Sigmoid colon (tissue), 4 donors: ENCODE results near the gene ARHGAP9.

Experiments used
- CTCF ChIP-seq, 4 experiments: fragments of 450-650 bp in 3 of 4; fragments of 200-600 bp in 1 of 4; IDR thresholded peaks; one replicate each; pipeline ENCODE4 v1.5.1; 2016 to 2019; ENCODE audit warnings: antibody characterized with exemption in 4 of 4, mild to moderate bottlenecking in 3 of 4, moderate library complexity in 2 of 4
- EP300 ChIP-seq, 4 donors: sonication (generic); formaldehyde crosslinking; IDR thresholded peaks; one replicate each; pipeline ENCODE4 v1.6.1; 2017; ENCODE audit warnings: antibody characterized with exemption in 4 of 4
- POLR2A ChIP-seq, 2 donors: fragments of 450-650 bp; IDR thresholded peaks; one replicate each; pipeline ENCODE4 v1.6.1; 2016; ENCODE audit warnings: antibody characterized with exemption in 2 of 2, mild to moderate bottlenecking in 2 of 2, moderate library complexity in 2 of 2
- POLR2AphosphoS5 ChIP-seq, 4 donors: sonication (generic); formaldehyde crosslinking; IDR thresholded peaks; one replicate each; pipeline ENCODE4 v1.6.1; 2017; ENCODE audit warnings: antibody characterized with exemption in 4 of 4

GRCh38 chr12:57524814-57525614 lies 45.3 kb upstream of the ARHGAP9 start:
- TF ChIP-seq POLR2A (IDR thresholded peaks at IDR 0.05) = no peak
- TF ChIP-seq CTCF (IDR thresholded peaks at IDR 0.05) = no peak
- no peak for TF ChIP-seq POLR2AphosphoS5 (IDR thresholded peaks at IDR 0.05)
- no peak for TF ChIP-seq EP300 (IDR thresholded peaks at IDR 0.05)
